H1 (cell line): ENCODE results near the gene NOC2L. TPM values are rescaled to one million over a fixed set of nuclear protein-coding genes. Genes with fewer than 3 reads are reported as not detected.
"Not testable (repeated sequence)": the region's sequence is repeated elsewhere in the genome, so short reads cannot be mapped to it uniquely, and the experiment has no call there.

Source experiments
- CTCF ChIA-PET: fragments of 300-600 bp; sonication (Branson Sonifier 250); formaldehyde crosslinking; loops from one replicate; lab custom pipeline; 2021; ENCODE audit not compliant: partially characterized antibody; lab: Charles Lee
- POLR2A ChIA-PET: fragments of 300-600 bp; sonication (Branson Sonifier 250); formaldehyde crosslinking; loops from one replicate; lab custom pipeline; 2021; ENCODE audit warnings: inconsistent platforms; ENCODE audit not compliant: partially characterized antibody; lab: Charles Lee
- DNase-seq, 2 experiments: peaks; one replicate each; pipeline versions ENCODE4 v3.0.0 to v3.0.0-alpha.2; 2010 to 2022; ENCODE audit warnings: low spot score in 2 of 2, low read depth in 1 of 2, mixed read lengths in 1 of 2
- FAIRE-seq: peaks from 2 replicates; lab custom pipeline; 2011; peaks lifted over from hg19 to GRCh38; lab: Jason Lieb, UNC
- H2AFZ ChIP-seq: 2 replicates; pipeline ENCODE4 v1.8.1; 2012; ENCODE audit warnings: low read length, inconsistent platforms
- H2AK5ac ChIP-seq: 2 replicates; pipeline ENCODE4 v1.6.1; 2013; ENCODE audit warnings: low read depth, low read length
- H2BK120ac ChIP-seq: replicated peaks from 2 replicates; pipeline ENCODE3; 2013; ENCODE audit warnings: low read depth, low read length, inconsistent platforms
- H2BK12ac ChIP-seq: 2 replicates; pipeline ENCODE4 v1.6.1; 2013; ENCODE audit warnings: low read depth, low read length
- H2BK15ac ChIP-seq: 2 replicates; pipeline ENCODE4 v1.6.1; 2013; ENCODE audit warnings: low read length
- H2BK20ac ChIP-seq: 2 replicates; pipeline ENCODE4 v1.6.1; 2013; ENCODE audit warnings: low read length
- H2BK5ac ChIP-seq: 2 replicates; pipeline ENCODE4 v1.6.1; 2013; ENCODE audit warnings: low read depth, low read length
- H3K14ac ChIP-seq: 2 replicates; pipeline ENCODE4 v1.6.1; 2013; ENCODE audit warnings: inconsistent platforms; ENCODE audit not compliant: insufficient read length
- H3K18ac ChIP-seq: 2 replicates; pipeline ENCODE4 v1.6.1; 2013; ENCODE audit warnings: low read length; ENCODE audit errors: extremely low read depth
- H3K23ac ChIP-seq: 2 replicates; pipeline ENCODE4 v1.6.1; 2013; ENCODE audit warnings: inconsistent platforms; ENCODE audit not compliant: insufficient read length
- H3K23me2 ChIP-seq: 2 replicates; pipeline ENCODE4 v1.6.1; 2013; ENCODE audit warnings: low read depth, low read length
- H3K27ac ChIP-seq: 2 replicates; pipeline ENCODE4 v1.6.1; 2011; ENCODE audit warnings: low read depth, low read length, inconsistent platforms
- H3K27me3 ChIP-seq, 4 experiments: replicated peaks in 1 of 4; 1 replicate in 1 of 4; 2 replicates in 3 of 4; pipeline versions ENCODE4 v1.6.1 to v1.8.1; 2011 to 2013; ENCODE audit warnings: low read length in 3 of 4, mild to moderate bottlenecking in 3 of 4, inconsistent platforms in 2 of 4, mixed read lengths in 2 of 4, moderate library complexity in 1 of 4; ENCODE audit not compliant: control insufficient read depth in 3 of 4, insufficient read depth in 3 of 4; ENCODE audit errors: extremely low read depth in 1 of 4
- H3K36me3 ChIP-seq, 4 experiments: 2 replicates each; pipeline versions ENCODE4 v1.6.1 to v1.8.1; 2011 to 2013; ENCODE audit warnings: mild to moderate bottlenecking in 4 of 4, low read length in 3 of 4, moderate library complexity in 2 of 4, control low read depth in 1 of 4, inconsistent platforms in 1 of 4; ENCODE audit not compliant: insufficient read depth in 4 of 4, control insufficient read depth in 2 of 4
- H3K4ac ChIP-seq: replicated peaks from 2 replicates; pipeline ENCODE3; 2013; ENCODE audit warnings: low read length, low read depth, mixed read lengths, inconsistent platforms; ENCODE audit not compliant: insufficient read length
- H3K4me1 ChIP-seq, 4 experiments: replicated peaks in 1 of 4; 1 replicate in 1 of 4; 2 replicates in 3 of 4; pipeline versions ENCODE4 v1.6.1 to v1.8.1; 2011 to 2013; ENCODE audit warnings: low read length in 3 of 4, inconsistent platforms in 2 of 4, mixed read lengths in 1 of 4; ENCODE audit not compliant: insufficient read depth in 4 of 4, control insufficient read depth in 3 of 4
- H3K4me2 ChIP-seq, 2 experiments: 2 replicates each; pipeline versions ENCODE4 v1.6.1 to v1.8.1; 2011 to 2013; ENCODE audit warnings: low read depth in 2 of 2, low read length in 2 of 2, control low read depth in 1 of 2, inconsistent platforms in 1 of 2, mild to moderate bottlenecking in 1 of 2; ENCODE audit not compliant: insufficient read depth in 1 of 2
- H3K4me3 ChIP-seq, 4 experiments: fragments of 200-600, 300-600 bp in 1 of 4; sonication (generic), shearing (Covaris generic), sonication (Bioruptor Twin) in 1 of 4; 2 replicates each; pipeline versions ENCODE4 v1.5.1 to v1.8.1; 2011 to 2016; ENCODE audit warnings: low read length in 4 of 4, low read depth in 3 of 4, control low read depth in 2 of 4, inconsistent platforms in 2 of 4, mild to moderate bottlenecking in 2 of 4, mixed read lengths in 1 of 4, moderate library complexity in 1 of 4; ENCODE audit not compliant: insufficient read depth in 2 of 4; ENCODE audit errors: extremely low read depth in 1 of 4
- H3K56ac ChIP-seq: replicated peaks from 2 replicates; pipeline ENCODE3; 2013; ENCODE audit warnings: low read depth, mild to moderate bottlenecking, mixed read lengths, low read length, inconsistent platforms; ENCODE audit not compliant: insufficient read length
- H3K79me1 ChIP-seq: 2 replicates; pipeline ENCODE4 v1.6.1; 2013; ENCODE audit warnings: low read depth, low read length, control low read depth
- H3K79me2 ChIP-seq, 2 experiments: 2 replicates each; pipeline versions ENCODE4 v1.6.1 to v1.8.1; 2012 to 2013; ENCODE audit warnings: low read length in 2 of 2, mild to moderate bottlenecking in 2 of 2, inconsistent platforms in 1 of 2; ENCODE audit not compliant: insufficient read depth in 2 of 2, control insufficient read depth in 1 of 2
- H3K9ac ChIP-seq, 4 experiments: replicated peaks in 1 of 4; 1 replicate in 1 of 4; 2 replicates in 3 of 4; pipeline versions ENCODE4 v1.6.1 to v1.8.1; 2011 to 2013; ENCODE audit warnings: low read depth in 3 of 4, low read length in 3 of 4, control low read depth in 2 of 4, mild to moderate bottlenecking in 2 of 4, moderate library complexity in 2 of 4, inconsistent platforms in 1 of 4; ENCODE audit errors: extremely low read depth in 1 of 4
- H3K9me3 ChIP-seq, 2 experiments: 2 replicates each; pipeline versions ENCODE4 v1.6.1 to v1.8.1; 2012 to 2013; ENCODE audit warnings: mild to moderate bottlenecking in 2 of 2, moderate library complexity in 2 of 2, control low read depth in 1 of 2, inconsistent platforms in 1 of 2, low read depth in 1 of 2, low read length in 1 of 2, mixed read lengths in 1 of 2; ENCODE audit not compliant: insufficient read depth in 2 of 2
- H4K20me1 ChIP-seq, 2 experiments: replicated peaks in 1 of 2; 2 replicates each; pipeline versions ENCODE3 to v1.8.1; 2011 to 2013; ENCODE audit warnings: inconsistent platforms in 2 of 2, low read length in 2 of 2, mild to moderate bottlenecking in 1 of 2; ENCODE audit not compliant: insufficient read depth in 2 of 2, control insufficient read depth in 1 of 2
- H4K5ac ChIP-seq: 2 replicates; pipeline ENCODE4 v1.6.1; 2013; ENCODE audit warnings: low read length, low read depth, mixed read lengths, inconsistent platforms; ENCODE audit not compliant: insufficient read length
- H4K8ac ChIP-seq: 2 replicates; pipeline ENCODE4 v1.8.0; 2013; ENCODE audit warnings: mild to moderate bottlenecking, moderate library complexity, low read length, inconsistent platforms; ENCODE audit not compliant: insufficient read depth; ENCODE audit errors: extremely low read depth
- H4K91ac ChIP-seq: replicated peaks from 2 replicates; pipeline ENCODE3; 2013; ENCODE audit warnings: low read length, mixed read lengths, inconsistent platforms; ENCODE audit not compliant: insufficient read length
- WGBS, 2 experiments: shearing (Covaris generic) in 1 of 2; methylation state at CpG; one replicate each; pipeline versions ENCODE4 v1.1.6 to v1.1.7; 2013 to 2015; ENCODE audit warnings: low lambda C conversion rate in 2 of 2, mixed read lengths in 2 of 2, inconsistent platforms in 1 of 2, low coverage in 1 of 2, missing lambda C conversion rate in 1 of 2; ENCODE audit not compliant: insufficient replicate concordance in 2 of 2, insufficient coverage in 1 of 2, insufficient read length in 1 of 2; ENCODE audit errors: extremely low coverage in 1 of 2, missing lambda C conversion rate in 1 of 2; 5-methylcytosine and 5-hydroxymethylcytosine counted together
- polyA plus RNA-seq, 7 experiments: library from polyadenylated mRNA; depleted of rRNA in 3 of 7; stranded (reverse) in 5 of 7; unstranded in 2 of 7; fragments of >200 nt in 5 of 7; fragments of 200-250 nt in 2 of 7; gene quantifications; 1 replicate in 5 of 7; 2 replicates in 1 of 7; 4 replicates in 1 of 7; pipeline versions ENCODE4 v1.2.1 to v1.2.3, GENCODE V29; 2011 to 2013; ENCODE audit warnings: missing spikeins in 2 of 7, mixed read lengths in 2 of 7
- total RNA-seq: library from RNA; stranded (reverse); fragmentation: NEBNext Ultra II Directional; extraction: Animal tissue kit (Norgen Biotek cat#: 25700); gene quantifications from 2 replicates; pipeline ENCODE4 v1.2.1, GENCODE V29; 2021

NOC2L gene
- total and polyA plus RNA-seq, 2 of the 8 experiments (the other 6 are each of a cell fraction or from before 2014, with no cell fraction given), result 74.7 to 130 TPM

DNA sequence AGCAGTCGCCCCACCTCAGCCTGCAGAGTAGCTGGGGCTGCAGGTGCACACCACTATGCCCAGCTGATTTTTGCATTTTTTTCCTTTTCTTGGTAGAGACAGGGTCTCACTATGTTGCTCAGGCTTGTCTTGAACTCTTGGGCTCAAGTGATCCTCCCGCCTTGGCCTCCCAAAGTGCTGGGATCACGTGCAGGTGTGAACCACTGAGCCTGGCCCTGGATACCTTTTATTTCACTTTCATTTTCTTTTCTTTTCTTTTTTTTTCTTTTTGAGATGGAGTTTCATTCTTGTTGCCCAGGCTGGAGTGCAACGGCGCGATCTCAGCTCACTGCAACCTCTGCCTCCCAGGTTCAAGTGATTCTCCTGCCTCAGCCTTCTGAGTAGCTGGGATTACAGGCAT, 32.2 kb upstream of the NOC2L start:
- H3K4me3 ChIP-seq, H2AK5ac ChIP-seq, H3K23ac ChIP-seq, H3K9me3 ChIP-seq, H3K27ac ChIP-seq, H3K56ac ChIP-seq, H3K36me3 ChIP-seq, H3K4me1 ChIP-seq, H4K8ac ChIP-seq, H3K14ac ChIP-seq, DNase-seq, H3K18ac ChIP-seq, H4K5ac ChIP-seq, H3K79me2 ChIP-seq, FAIRE-seq, H3K4me2 ChIP-seq, H2AFZ ChIP-seq, H2BK20ac ChIP-seq, POLR2A ChIA-PET, H2BK5ac ChIP-seq, H4K20me1 ChIP-seq, H4K91ac ChIP-seq, H2BK120ac ChIP-seq, H3K23me2 ChIP-seq, H2BK12ac ChIP-seq, H3K9ac ChIP-seq, H3K4ac ChIP-seq, H2BK15ac ChIP-seq, H3K79me1 ChIP-seq: not testable (repeated sequence)
- H3K27me3 ChIP-seq, result peaks cover 1 to 38% (median 28%) of the 10 kb centered on the region in 4 experiments
- CTCF ChIA-PET, result interaction anchor here (1.3 to 7.7 kb wide), 3 partner anchors 9 to 73 kb away, joined by 4 to 86 read pairs (median 9); partner anchors contain the start of gene PERM1
- WGBS, 2 experiments, result 93% methylated on average over 6 of the region's 6 CpGs; no CpG with 5 or more reads in 1 of the 2 experiments

DNA sequence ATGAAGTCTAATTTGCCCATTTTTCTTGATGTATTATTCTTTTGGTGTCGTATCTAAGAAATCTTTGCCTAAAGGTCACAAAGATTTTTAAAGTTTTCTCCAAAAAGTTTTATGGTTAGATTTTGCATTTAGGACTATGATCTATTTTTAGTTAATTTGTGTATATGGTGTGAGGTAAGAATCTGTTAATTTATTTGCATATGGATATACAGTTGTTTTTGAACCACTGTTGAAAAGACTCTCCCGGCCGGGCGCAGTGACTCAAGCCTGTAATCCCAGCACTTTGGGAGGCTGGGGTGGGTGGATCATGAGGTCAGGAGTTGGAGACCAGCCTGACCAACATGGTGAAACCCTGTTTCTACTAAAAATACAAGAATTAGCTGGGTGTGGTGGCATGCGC, 29.0 kb upstream of the NOC2L start:
- H3K14ac ChIP-seq, H3K4me1 ChIP-seq, H3K4ac ChIP-seq, H3K36me3 ChIP-seq, H3K79me1 ChIP-seq, H4K8ac ChIP-seq, H3K9ac ChIP-seq, H2BK12ac ChIP-seq, H3K9me3 ChIP-seq, POLR2A ChIA-PET, H2BK120ac ChIP-seq, H2BK15ac ChIP-seq, H4K91ac ChIP-seq, H2AFZ ChIP-seq, H3K23me2 ChIP-seq, H2BK20ac ChIP-seq, H4K5ac ChIP-seq, H3K4me2 ChIP-seq, H3K23ac ChIP-seq, H2BK5ac ChIP-seq, DNase-seq, H3K27ac ChIP-seq, H3K18ac ChIP-seq, H4K20me1 ChIP-seq, H3K56ac ChIP-seq, H3K4me3 ChIP-seq, FAIRE-seq, H3K79me2 ChIP-seq, H2AK5ac ChIP-seq, CTCF ChIA-PET: not testable (repeated sequence)
- H3K27me3 ChIP-seq, result peaks cover 1 to 39% (median 25%) of the 10 kb centered on the region in 4 experiments
- 98% methylated on average over 5 of the region's 5 CpGs; no CpG with 5 or more reads in 1 of the 2 experiments for WGBS, 2 experiments
